Cardiac fibroblast (primary cell): ENCODE results near the gene ISOC1.

ENCODE experiments used
- DNase-seq, 2 donors: peaks; one replicate each; pipeline versions ENCODE4 v3.0.0 to v3.0.0-alpha.2; 2010; ENCODE audit warnings: low read depth in 2 of 2
- H3K4me3 ChIP-seq, 2 donors: replicated peaks in 1 of 2; 1 replicate in 1 of 2; 2 replicates in 1 of 2; pipeline ENCODE4 v1.5.1; 2011; ENCODE audit warnings: low read depth in 2 of 2, low read length in 2 of 2, mild to moderate bottlenecking in 2 of 2, moderate library complexity in 1 of 2
- CTCF ChIP-seq: IDR thresholded peaks from one replicate; pipeline ENCODE4 v1.5.1; 2011; ENCODE audit warnings: low read depth, mild to moderate bottlenecking, low read length, inconsistent platforms

Gene ISOC1

GRCh38 chr5:129141078-129141477, 46.5 kb downstream of the ISOC1 start:
- H3K4me3 ChIP-seq = no peak overlapping the region
- no peak for DNase-seq
- TF ChIP-seq CTCF = no peak

- no peak for TF ChIP-seq CTCF
Measured at GRCh38 chr5:129141696-129142095, 47.1 kb downstream of the ISOC1 start.

GRCh38 chr5:129155876-129156275, 61.3 kb downstream of the ISOC1 start:
- TF ChIP-seq CTCF = no peak
- no peak overlapping the region for H3K4me3 ChIP-seq
- DNase-seq = no peak

More at GRCh38 chr5:129141696-129142095, 47.1 kb downstream of the ISOC1 start:
- DNase-seq = no peak
- H3K4me3 ChIP-seq = no peak overlapping the region

GRCh38 chr5:129161830-129162229, 67.3 kb downstream of the ISOC1 start:
- TF ChIP-seq CTCF = no peak
- DNase-seq = no peak
- H3K4me3 ChIP-seq = no peak overlapping the region
